Stomach (tissue), 9 donors: ENCODE data around the gene KPNA4. TPM values are rescaled to one million over a fixed set of nuclear protein-coding genes. Genes with fewer than 3 reads are reported as not detected.
"Not testable (repeated sequence)": the region's sequence is repeated elsewhere in the genome, so short reads cannot be mapped to it uniquely, and the experiment has no call there.

Experiments
- DNase-seq, 2 donors: peaks; one replicate each; pipeline versions ENCODE4 v3.0.0 to v3.0.0-alpha.2; 2013 to 2019
- H3K27ac ChIP-seq, 5 donors: fragments of 200-600 bp in 4 of 5; sonication (generic) in 4 of 5; one replicate each; pipeline ENCODE4 v1.5.1; 2013 to 2019; ENCODE audit warnings: mild to moderate bottlenecking in 1 of 5, moderate library complexity in 1 of 5
- H3K27me3 ChIP-seq, 3 donors: fragments of 200-600 bp; sonication (generic); one replicate each; pipeline ENCODE4 v1.5.1; 2017 to 2019; ENCODE audit warnings: mixed run types in 1 of 3
- H3K36me3 ChIP-seq, 4 donors: fragments of 200-600 bp; sonication (generic); 1 replicate in 3 of 4; 2 replicates in 1 of 4; pipeline ENCODE4 v1.5.1; 2016 to 2019
- H3K4me1 ChIP-seq, 4 donors: fragments of 200-600 bp; sonication (generic); one replicate each; pipeline ENCODE4 v1.5.1; 2016 to 2019
- H3K4me3 ChIP-seq, 4 donors: fragments of 200-600 bp; sonication (generic) in 3 of 4; one replicate each; pipeline ENCODE4 v1.5.1; 2016 to 2019; ENCODE audit warnings: mild to moderate bottlenecking in 1 of 4
- H3K9me3 ChIP-seq, 4 donors: fragments of 200-600 bp; sonication (generic); one replicate each; pipeline ENCODE4 v1.5.1; 2016 to 2019
- CTCF ChIP-seq, 7 experiments: fragments of 450-650 bp in 4 of 7; fragments of 200-600 bp in 3 of 7; sonication (generic) in 3 of 7; IDR thresholded peaks; one replicate each; pipeline ENCODE4 v1.5.1; 2016 to 2019; ENCODE audit warnings: antibody characterized with exemption in 7 of 7, control low read depth in 2 of 7, mild to moderate bottlenecking in 1 of 7
- EP300 ChIP-seq: sonication (generic); formaldehyde crosslinking; IDR thresholded peaks from one replicate; pipeline ENCODE4 v1.6.1; 2017; ENCODE audit warnings: antibody characterized with exemption
- POLR2A ChIP-seq, 4 donors: fragments of 450-650 bp; IDR thresholded peaks; one replicate each; pipeline ENCODE4 v1.6.1; 2016; ENCODE audit warnings: antibody characterized with exemption in 4 of 4, control low read depth in 2 of 4, mild to moderate bottlenecking in 1 of 4, moderate library complexity in 1 of 4
- POLR2AphosphoS5 ChIP-seq, 3 donors: sonication (generic); formaldehyde crosslinking; IDR thresholded peaks; one replicate each; pipeline ENCODE4 v1.6.1; 2016; ENCODE audit warnings: antibody characterized with exemption in 3 of 3
- WGBS, 5 donors: extraction: QIAGEN DNeasy Blood & Tissue Kit in 3 of 5; methylation state at CpG; one replicate each; pipeline versions ENCODE4 v1.1.5 to v1.1.7; 2013 to 2018; 5-methylcytosine and 5-hydroxymethylcytosine counted together
- intact Hi-C: fragments of 100-400 bp; cut with DNase I; formaldehyde crosslinking; loops from one replicate; pipeline ENCODE4 v1.15.1; 2023; ENCODE audit warnings: low total_unique reads
- polyA plus RNA-seq, 3 donors: library from polyadenylated mRNA; stranded (reverse); fragments of 200-250 nt; gene quantifications; one replicate each; pipeline ENCODE4 v1.2.3, GENCODE V29; 2013
- total RNA-seq, 5 donors: library from RNA; depleted of rRNA; stranded (reverse); fragments of >200 nt; gene quantifications; one replicate each; pipeline versions ENCODE4 v1.1.0 to v1.2.3, GENCODE V29; 2014 to 2016
- donor health status: healthy with polysubstance abuse.
- donor health status: Bipolar disorder and iron deficiency.
- donor health status: healthy.

Gene KPNA4
- total and polyA plus RNA-seq, 8 donors = 3.8 to 41.7 (median 16.1) TPM

GRCh38 chr3:160458151-160458550 lies 107.2 kb downstream of the KPNA4 start:
- no peaks in the 10 kb centered on the region for H3K36me3 ChIP-seq
- no peak for DNase-seq
- no peak overlapping the region for H3K27ac ChIP-seq
- no peak overlapping the region for H3K4me3 ChIP-seq
- 60 to 67% (median 65%) methylated on average over 4 of the region's 4 CpGs for WGBS, 5 donors
- intact Hi-C loops = no loop called here
- no peaks in the 10 kb centered on the region for H3K4me1 ChIP-seq
- no peaks in the 10 kb centered on the region for H3K27me3 ChIP-seq
- H3K9me3 ChIP-seq = no peaks in the 10 kb centered on the region
- TF ChIP-seq POLR2AphosphoS5 (IDR thresholded peaks at IDR 0.05) (no peak), CTCF (IDR thresholded peaks at IDR 0.05) (no peak), EP300 (no peak), POLR2A (IDR thresholded peaks at IDR 0.05) (no peak)

- Histone ChIP-seq H3K36me3 (no peaks in the 10 kb centered on the region), H3K9me3 (no peaks in the 10 kb centered on the region), H3K4me1 (no peaks in the 10 kb centered on the region), H3K27me3 (no peaks in the 10 kb centered on the region), H3K4me3 (no peak overlapping the region), H3K27ac (no peak overlapping the region)
- whole genome bisulfite sequencing, 5 donors = 61 to 69% (median 66%) methylated on average over 3 of the region's 3 CpGs
- DNase-seq = no peak
- no peak for TF ChIP-seq POLR2AphosphoS5 (IDR thresholded peaks at IDR 0.05)
- no peak for TF ChIP-seq CTCF (IDR thresholded peaks at IDR 0.05)
- no peak for TF ChIP-seq POLR2A (IDR thresholded peaks at IDR 0.05)
- intact Hi-C loops = no loop called here
These were observed 109.5 kb downstream of the KPNA4 start for GRCh38 chr3:160455846-160456245.

GRCh38 chr3:160454995-160455394 lies 110.4 kb downstream of the KPNA4 start:
- H3K36me3 ChIP-seq = no peaks in the 10 kb centered on the region
- intact Hi-C loops = no loop called here
- TF ChIP-seq CTCF (IDR thresholded peaks at IDR 0.05) (no peak), POLR2A (IDR thresholded peaks at IDR 0.05) (no peak), POLR2AphosphoS5 (IDR thresholded peaks at IDR 0.05) (no peak), EP300 (no peak)
- H3K4me1 ChIP-seq = peaks cover 0 to 6% (median 5%) of the 10 kb centered on the region in 4 donors
- H3K9me3 ChIP-seq = peaks cover 0 to 2% (median 0%) of the 10 kb centered on the region in 4 donors
- no peak for DNase-seq
- peaks cover 0 to 4% (median 1%) of the 10 kb centered on the region in 3 donors for H3K27me3 ChIP-seq
- H3K27ac ChIP-seq = no peak overlapping the region
- WGBS, 5 donors = 69 to 82% (median 80%) methylated on average over 1 of the region's 1 CpG
- H3K4me3 ChIP-seq = no peak overlapping the region

- H3K27ac ChIP-seq, H3K4me3 ChIP-seq, H3K36me3 ChIP-seq, H3K9me3 ChIP-seq, DNase-seq, intact Hi-C loops: not testable (repeated sequence)
- 94 to 98% (median 96%) methylated on average over 16 to 19 of the region's 19 CpGs for WGBS, 5 donors
- Histone ChIP-seq H3K27me3 (peaks cover 0 to 12% (median 11%) of the 10 kb centered on the region in 3 donors), H3K4me1 (peaks cover 0 to 32% (median 20%) of the 10 kb centered on the region in 4 donors)
These were observed 113.1 kb downstream of the KPNA4 start for GRCh38 chr3:160452251-160452650.

- intact Hi-C loops = no loop called here
- peaks cover 0 to 5% (median 0%) of the 10 kb centered on the region in 4 donors for H3K9me3 ChIP-seq
- no peaks in the 10 kb centered on the region for H3K36me3 ChIP-seq
- H3K27me3 ChIP-seq = peaks cover 0 to 12% (median 11%) of the 10 kb centered on the region in 3 donors
- 84 to 91% (median 87%) methylated on average over 4 of the region's 4 CpGs for WGBS, 5 donors
- TF ChIP-seq CTCF (IDR thresholded peaks at IDR 0.05) = no peak
- TF ChIP-seq POLR2AphosphoS5 (IDR thresholded peaks at IDR 0.05) = no peak
- no peak for TF ChIP-seq POLR2A (IDR thresholded peaks at IDR 0.05)
- TF ChIP-seq EP300 = no peak
- H3K4me1 ChIP-seq = peaks cover 0 to 36% (median 20%) of the 10 kb centered on the region in 4 donors
- H3K4me3 ChIP-seq = no peak overlapping the region
- no peak for DNase-seq
- no peak overlapping the region for H3K27ac ChIP-seq
These were observed 113.8 kb downstream of the KPNA4 start for GRCh38 chr3:160451602-160452001.
